Upper lobe of left lung (tissue), 4 donors: ENCODE data around the gene CRTAC1.

Experiments
- POLR2A ChIP-seq, 4 donors: fragments of 450-650 bp; IDR thresholded peaks; one replicate each; pipeline ENCODE4 v1.5.1; 2016 to 2017; ENCODE audit warnings: antibody characterized with exemption in 4 of 4, mild to moderate bottlenecking in 2 of 4
- TF ChIP-seq, protein P1 (sequence below), 6 experiments: fragments of 450-650 bp in 4 of 6; fragments of 200-600 bp in 2 of 6; sonication (generic) in 2 of 6; IDR thresholded peaks; one replicate each; pipeline ENCODE4 v1.5.1; 2016 to 2019; ENCODE audit warnings: antibody characterized with exemption in 6 of 6

DNA sequence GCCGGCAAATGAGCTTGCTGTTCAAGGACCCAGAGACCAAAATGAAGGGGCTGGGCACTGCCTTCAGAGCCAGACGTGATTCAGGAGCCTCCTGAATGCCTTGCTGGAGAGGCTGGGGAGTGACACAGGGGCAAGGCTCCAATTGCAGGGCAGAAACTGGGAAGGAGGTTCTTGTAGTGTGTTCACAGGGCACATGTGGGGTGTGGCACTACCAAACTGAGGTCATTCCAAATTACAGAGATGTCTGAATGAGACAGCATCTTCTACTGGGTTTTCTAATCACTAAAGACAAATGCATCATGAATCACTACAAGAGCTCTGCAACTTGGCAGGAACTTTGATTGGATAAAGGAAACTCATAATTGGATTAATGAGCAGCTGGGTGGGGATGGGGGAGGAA, 17.8 kb downstream of the CRTAC1 start:
- TF ChIP-seq, protein P1, sequence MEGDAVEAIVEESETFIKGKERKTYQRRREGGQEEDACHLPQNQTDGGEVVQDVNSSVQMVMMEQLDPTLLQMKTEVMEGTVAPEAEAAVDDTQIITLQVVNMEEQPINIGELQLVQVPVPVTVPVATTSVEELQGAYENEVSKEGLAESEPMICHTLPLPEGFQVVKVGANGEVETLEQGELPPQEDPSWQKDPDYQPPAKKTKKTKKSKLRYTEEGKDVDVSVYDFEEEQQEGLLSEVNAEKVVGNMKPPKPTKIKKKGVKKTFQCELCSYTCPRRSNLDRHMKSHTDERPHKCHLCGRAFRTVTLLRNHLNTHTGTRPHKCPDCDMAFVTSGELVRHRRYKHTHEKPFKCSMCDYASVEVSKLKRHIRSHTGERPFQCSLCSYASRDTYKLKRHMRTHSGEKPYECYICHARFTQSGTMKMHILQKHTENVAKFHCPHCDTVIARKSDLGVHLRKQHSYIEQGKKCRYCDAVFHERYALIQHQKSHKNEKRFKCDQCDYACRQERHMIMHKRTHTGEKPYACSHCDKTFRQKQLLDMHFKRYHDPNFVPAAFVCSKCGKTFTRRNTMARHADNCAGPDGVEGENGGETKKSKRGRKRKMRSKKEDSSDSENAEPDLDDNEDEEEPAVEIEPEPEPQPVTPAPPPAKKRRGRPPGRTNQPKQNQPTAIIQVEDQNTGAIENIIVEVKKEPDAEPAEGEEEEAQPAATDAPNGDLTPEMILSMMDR (IDR thresholded peaks at IDR 0.05): no peak
- TF ChIP-seq POLR2A (IDR thresholded peaks at IDR 0.05): no peak
